Epithelial cell of prostate (primary cell): ENCODE data around the gene AKIRIN2.
A peak's percentile ranks its signal among the peaks of the same experiment; 100 is the strongest.

Source experiments
- DNase-seq: peaks from one replicate; pipeline ENCODE4 v3.0.0-alpha.2; 2011; ENCODE audit warnings: low read depth, low spot score
- H3K27ac ChIP-seq: fragments of 450-650 bp; 2 replicates; pipeline ENCODE4 v1.5.1; 2017; ENCODE audit warnings: mild to moderate bottlenecking

Gene AKIRIN2

DNA sequence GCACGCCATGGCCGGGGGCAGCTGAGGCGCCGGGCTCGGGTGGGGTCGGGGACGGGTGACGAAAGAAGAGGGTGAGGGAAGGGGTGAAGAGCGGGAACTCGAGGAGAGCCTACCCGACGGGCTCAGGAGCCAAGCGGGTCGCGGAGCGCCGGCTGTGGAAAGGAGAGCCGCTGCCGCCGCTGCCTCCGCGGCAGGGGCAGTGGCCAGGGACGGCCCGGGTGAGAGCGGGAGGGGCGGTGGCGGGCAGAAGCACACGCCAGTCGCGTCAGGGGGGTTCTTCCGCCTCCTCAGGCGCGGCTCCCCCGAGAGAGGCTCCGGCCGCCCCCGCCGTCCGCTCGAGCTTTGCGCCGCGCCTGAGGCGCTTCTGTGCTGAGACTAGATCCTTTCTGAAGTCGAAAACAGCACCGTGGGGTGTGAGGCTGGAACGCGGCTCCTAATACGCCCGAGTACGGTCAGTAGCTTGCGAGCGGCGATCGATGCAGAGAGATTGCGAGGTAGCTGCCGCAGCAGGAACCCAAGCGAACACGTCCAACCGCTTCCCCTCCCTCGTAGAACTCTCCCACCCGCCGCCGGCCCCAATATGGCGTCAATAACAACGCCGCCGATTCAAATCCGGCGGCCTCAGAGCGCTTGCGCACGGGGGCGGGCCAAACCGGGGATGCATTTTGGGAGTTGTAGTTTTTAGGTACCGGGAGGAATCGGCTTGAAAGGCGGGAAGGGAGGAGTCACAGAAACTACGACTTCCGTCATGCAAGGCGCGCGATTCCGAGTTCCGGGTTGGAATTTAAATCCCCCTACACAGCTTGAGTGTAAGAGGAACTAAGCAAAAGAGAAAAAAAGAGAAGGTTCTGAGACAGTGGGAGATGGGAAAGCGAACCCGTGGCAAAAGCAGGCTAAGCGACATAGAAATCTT is at the start of gene AKIRIN2:
Gene AKIRIN2 (minus strand): TSS at position 558 of the 913 bp plus-strand sequence. CDS start 549 bp downstream, at position 9.
- DNase-seq: peak; percentile 93
- peak within 1 kb of the TSS; percentile 96 for H3K27ac ChIP-seq

DNA sequence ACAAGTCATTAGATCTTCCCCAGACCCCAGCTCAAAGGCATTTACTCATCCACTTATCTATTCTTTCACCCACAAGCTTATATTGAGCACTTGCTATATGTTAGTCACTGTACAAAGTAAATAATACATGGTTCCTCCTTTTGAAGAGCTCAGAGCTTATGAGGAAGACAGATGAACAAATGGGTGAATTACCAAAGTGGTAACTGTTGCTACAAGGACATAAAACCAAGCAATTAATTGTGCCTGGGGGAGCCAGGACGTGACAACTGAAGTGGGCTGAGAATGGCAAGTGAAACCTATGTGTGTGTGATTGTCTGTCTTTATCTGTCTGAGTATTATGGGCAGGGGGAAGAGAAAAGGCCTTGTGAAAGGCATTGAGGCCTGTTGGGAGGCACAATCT is 45.6 kb upstream of the AKIRIN2 start:
- no peak overlapping the region for H3K27ac ChIP-seq
- DNase-seq: no peak

DNA sequence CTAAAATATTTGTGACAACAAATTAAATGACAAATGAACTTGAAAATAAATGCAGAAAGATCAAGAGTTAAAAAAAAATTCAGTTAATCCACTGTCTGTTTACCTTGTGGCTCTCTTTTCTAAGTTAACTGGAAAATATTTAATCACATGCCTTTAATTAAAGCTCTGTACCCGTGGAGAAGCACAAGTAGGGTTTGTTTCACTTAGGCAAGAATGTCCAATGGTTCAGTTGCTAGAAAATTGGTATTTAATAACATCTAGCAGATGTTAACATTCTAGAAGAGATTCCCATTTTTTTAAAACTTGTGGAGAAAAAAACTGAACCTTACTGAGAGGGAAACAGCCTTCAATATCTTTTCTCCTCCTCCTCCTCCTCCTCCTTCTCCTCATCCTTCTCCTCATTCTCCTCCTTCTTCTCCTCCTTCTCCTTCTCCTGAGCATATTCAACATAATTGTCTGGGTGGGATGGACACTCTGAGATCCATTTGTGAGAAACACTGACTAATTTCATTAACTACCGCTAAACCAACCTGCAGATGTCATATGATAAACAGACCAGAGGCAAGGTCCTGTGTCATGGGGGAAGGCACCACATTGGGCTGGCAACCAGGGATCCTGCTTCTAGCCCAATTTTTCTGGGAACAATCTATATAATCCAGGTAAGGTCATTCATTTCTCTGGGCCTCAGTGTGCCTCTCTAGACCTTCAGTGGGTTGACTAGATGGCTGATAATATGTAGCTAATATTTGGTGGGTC is 44.1 kb upstream of the AKIRIN2 start:
- no peak for DNase-seq

DNA sequence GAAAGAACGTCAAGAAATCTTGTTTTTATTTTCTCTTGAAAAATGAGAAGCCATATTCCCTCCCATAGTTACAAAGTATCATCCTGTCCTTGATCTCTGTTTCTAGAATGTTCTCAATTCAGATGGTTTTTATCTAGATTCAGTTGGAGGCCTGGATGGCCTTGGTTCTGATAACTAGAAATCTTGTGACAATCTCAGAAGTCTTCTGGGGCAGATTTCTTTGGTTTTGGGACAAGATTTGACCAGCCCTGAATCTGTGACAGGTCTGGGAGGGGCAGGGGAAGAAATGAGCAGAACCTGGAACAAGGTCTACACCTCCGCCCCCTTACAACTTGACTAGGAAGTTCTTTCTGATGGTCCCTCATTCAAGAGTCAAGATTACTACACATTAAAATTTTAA is 41.4 kb upstream of the AKIRIN2 start:
- no peak overlapping the region for H3K27ac ChIP-seq

More for the DNA sequence above, 44.1 kb upstream of the AKIRIN2 start:
- H3K27ac ChIP-seq: no peak overlapping the region

DNA sequence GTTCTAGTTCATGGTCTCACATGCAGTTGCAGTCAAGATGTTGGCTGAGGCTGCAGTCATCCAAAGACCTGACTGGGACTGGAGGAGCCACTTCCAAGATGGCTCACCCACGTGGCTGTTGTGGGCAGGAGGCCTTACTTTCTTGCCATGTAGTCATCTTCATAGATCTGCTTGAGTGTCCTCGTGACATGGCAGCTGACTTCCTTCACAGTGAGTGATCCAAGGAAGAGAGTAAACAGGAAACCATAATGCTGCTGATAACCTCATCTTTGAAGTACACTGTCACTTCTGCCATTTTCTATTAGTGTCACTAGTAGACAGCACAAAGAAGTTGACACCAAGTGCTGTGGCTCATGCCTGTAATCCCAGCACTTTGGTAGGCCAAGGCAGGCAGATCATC is 40.1 kb upstream of the AKIRIN2 start:
- no peak overlapping the region for H3K27ac ChIP-seq
- DNase-seq: no peak

More for the DNA sequence above, 41.4 kb upstream of the AKIRIN2 start:
- no peak for DNase-seq

DNA sequence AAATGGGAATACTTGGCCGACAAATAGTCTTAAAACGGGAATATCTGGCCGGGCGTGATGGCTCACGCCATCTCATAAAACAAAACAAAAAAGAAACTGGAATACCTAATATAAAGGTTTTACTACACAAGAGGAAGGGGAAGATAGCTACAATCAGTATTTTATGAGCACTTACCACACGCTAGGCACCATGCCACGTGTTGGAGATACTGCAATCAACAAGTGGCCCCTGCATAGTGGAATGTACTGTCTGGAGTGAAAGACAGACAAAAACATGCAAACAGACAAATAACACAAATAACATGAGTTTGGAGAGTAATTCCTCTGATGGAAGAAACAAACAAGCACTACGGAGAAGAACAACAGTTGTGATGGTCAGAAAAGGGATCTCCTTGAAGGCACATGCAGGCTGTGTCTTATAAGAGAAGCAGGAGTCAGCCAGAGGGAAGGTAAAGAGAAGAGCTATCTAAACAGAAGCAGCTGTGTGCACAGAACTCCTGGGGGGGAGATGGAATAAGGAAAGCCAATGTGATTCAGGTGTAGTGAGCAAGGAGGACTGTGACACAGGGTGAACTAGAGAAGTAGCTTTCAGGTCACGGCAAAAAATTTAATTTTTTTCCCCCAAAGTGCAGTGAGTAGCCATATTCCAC is 39.1 kb upstream of the AKIRIN2 start:
- no peak for DNase-seq

DNA sequence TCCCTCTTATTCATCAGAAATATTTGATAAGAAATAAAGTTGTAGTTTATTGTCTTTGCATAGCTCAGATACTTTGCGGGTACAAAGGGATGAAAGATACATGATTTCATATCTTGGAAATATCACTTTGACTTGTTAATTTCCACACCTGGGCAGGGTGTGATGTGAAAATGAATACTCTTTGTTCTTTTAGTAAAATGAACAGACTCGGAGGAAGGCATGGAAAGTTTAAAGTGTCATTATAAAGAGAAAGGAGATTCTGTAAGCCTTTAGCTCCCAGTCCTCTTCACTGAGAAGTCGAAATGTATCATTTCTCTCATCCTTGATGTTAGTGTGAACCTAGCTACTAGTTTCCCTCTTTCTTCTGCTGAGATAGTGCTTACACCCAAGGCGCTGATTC is 36.7 kb upstream of the AKIRIN2 start:
- no peak overlapping the region for H3K27ac ChIP-seq
- DNase-seq: no peak

More for the DNA sequence above, 39.1 kb upstream of the AKIRIN2 start:
- no peak overlapping the region for H3K27ac ChIP-seq

DNA sequence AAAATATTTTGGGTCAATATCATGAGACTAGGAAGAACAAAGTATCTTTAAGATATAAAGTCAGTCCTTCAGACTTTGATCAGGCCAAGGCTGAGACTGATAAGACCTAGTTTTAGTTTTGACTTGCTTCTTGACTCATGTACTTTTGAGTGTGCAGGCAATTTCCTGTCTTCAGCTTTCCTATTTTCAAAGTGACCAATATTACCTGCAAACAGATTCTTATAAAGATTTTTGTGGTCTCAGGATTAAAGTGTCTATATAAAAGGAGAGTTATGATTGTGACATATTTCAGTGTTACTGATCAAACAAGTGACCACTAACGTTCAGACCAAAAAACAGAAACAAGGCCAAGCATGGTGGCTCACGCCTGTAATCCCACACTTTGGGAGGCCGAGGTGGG is 36.0 kb upstream of the AKIRIN2 start:
- DNase-seq: no peak
- peak overlapping the region; percentile 64 for H3K27ac ChIP-seq

DNA sequence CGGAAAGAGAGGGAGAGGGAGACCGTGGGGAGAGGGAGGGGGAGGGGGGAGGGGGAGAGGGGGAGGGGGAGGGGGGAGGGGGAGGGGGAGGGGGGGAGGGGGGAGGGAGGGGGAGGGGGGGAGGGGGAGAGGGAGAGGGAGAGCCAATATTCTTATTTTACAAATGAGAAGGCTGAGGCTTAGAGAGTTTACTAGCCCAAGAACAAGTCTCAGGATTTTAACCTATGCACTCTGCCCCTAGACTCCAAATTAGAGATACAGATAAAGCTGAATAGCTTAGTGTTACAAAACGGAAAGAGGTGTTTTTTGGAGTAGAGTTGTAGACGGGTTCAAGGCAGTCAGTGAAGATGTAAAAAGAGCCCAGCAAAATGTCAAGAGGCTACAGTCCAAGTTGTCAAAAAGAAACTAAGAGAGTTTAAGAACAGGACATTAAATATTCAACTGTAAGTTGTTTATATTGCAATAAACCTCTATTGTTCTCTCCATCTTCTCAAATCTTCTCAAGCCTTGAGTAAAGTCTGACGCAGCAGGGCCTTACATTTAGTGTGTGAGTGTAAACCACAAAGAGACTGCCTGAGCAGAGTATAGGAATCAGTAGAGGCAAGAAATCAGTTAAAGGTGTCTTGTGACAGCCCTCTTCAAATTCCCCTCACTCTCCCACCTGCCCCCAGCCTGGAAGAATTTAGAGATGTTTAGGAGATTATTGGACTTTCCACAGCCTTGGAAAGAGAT is 34.9 kb upstream of the AKIRIN2 start:
- no peak for DNase-seq
- peak overlapping the region; percentile 64 for H3K27ac ChIP-seq

DNA sequence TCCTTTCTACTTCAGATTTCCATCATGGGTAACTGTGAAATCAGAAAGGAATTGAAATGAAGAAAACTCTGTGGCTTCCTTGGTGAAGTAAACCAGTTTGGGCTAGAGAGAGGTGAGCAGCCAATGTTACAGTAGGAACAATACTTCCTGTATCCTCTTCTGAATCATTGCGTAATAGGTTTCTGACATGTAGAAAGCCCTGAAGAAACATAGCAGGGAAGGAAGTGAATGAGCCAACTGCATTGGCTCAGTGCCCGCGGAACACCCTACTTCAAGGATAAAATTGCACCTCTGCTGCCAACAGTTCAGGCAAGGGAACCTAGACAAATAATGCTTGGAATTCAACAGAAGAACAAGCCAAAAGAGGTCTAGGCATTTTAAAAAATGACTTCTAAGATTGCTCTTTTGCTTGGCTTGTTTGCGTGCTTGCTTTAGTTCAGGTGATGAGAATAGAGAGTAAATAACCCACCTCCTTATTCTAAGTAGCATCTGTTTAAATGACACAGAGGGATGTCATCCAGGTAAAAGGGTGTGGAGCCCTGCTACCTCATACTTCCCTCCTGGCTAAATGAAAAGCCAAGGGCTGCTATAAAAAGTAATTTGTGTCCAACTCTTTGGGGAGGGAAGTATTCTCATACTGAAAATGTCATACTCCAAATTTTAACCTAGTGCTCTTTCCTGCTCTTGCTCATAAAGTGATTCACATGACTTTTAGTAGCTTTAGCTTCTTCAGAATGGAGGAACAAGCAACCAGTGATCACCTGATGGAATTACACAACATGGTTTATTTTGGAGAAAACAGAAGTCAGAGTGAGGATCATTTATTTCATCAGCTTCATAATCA is 30.0 kb upstream of the AKIRIN2 start:
- H3K27ac ChIP-seq: peak overlapping the region; percentile 100
- DNase-seq: peak; percentile 97

DNA sequence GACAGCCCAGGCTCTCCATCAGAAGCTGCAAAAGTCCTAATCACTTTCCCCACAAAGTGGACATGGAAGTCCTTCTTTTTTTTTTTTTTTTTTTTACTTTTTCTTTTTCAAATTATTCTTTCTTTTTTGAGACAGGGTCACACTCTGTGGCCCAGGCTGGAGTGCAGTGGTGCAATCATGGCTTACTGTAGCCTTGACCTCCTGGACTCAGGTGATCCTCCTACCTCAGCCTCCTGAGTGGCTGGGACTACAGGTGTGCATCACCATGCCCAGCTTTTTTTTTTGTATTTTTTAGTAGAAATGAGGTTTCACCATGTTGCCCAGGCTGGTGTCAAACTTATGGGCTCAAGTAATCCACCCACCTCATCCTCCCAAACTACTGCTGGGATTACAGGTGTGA is 29.0 kb upstream of the AKIRIN2 start:
- DNase-seq: no peak

DNA sequence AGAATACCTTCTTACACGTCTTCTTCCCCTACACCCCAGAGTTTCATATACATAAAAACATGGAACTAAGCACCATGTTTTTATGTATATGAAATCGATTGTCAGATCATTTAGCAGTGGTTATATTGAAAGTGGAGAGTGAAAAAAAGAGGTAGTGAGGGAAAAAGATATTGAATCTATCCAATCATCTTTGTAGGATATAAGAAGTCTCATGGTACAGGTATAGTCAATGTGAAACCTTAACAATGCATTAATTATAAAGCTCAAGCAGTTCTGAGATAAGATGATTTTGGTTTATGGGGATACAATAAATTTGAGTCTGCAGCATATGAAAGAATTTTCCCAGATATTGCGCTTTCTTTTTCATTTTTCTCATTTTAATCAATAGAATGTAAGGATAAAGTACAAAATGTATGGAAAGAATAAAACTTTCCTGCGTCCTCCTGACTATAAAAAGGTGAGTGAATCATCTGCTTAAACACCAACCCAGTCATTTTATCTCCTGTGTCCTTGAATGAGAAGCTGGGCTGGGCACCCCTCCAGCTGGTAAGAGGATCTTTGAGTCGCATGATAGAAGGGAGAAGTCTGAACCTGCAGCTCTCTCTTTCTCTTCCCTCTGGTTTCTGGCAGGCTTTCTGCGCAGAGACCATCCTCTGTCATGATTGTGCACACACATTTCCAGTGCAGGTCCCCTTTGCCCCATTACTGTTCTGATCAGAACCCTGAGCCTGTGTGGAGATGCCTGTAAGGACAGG is 28.1 kb upstream of the AKIRIN2 start:
- peak overlapping the region; percentile 100 for H3K27ac ChIP-seq
- DNase-seq: peak; percentile 85

More for the DNA sequence above, 29.0 kb upstream of the AKIRIN2 start:
- peak overlapping the region; percentile 100 for H3K27ac ChIP-seq

DNA sequence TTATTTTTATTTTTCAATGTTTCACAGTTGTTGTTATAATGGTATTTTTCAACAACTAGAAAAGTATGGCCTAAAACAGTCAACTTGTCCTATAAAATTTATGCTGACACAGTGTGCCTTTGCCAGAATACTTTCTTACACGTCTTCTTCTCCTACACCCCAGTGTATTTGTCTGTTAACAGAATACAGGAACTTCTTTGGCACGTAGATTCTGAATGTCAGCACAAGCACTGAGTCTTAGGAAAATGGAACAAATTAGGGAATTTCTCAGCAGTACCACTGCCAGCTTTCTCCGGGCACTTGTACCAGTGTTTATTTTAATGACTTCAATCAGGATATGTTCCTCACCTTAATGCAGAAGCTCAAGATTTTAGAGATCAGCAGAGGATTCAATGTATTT is 26.7 kb upstream of the AKIRIN2 start:
- no peak for DNase-seq
- no peak overlapping the region for H3K27ac ChIP-seq

DNA sequence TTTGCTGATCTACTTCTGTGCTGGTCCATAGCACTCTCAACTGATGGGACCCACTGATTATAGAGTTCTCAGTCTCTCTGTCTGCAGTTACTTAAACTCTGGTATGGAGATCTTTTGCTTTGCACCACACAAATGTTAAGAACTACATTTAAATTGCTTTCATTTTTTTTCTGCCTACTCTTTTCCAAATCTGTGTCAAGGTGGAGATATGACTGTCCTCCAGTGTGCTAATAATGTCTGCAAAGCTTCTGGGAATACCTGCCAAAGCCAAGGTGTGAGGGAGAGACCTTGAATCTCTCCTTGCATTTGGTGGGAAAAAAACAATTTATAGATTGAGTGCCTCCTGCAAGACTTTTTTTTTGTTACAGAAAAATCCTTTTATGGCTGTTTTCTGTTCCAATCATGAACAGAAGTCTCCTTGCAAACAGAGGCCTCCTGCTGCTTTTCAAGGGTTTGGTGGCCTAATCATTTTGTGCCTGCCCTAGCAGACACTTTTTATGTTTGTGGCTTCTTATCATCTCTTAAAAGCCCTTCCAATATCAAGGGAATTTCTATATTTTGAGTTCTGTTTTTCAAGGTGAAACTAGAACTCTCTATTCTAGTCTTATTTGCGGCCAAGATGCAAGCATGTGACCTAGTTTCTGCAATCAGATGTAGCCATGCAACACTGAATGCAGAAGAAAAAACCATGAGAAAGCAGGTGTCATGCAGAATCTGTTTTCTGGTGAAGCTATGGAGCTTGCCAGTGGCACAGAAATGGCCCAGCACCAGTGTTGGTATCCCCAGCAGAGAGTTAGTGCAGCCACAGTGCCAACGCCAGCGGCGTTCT is 23.2 kb upstream of the AKIRIN2 start:
- no peak overlapping the region for H3K27ac ChIP-seq
- DNase-seq: no peak

DNA sequence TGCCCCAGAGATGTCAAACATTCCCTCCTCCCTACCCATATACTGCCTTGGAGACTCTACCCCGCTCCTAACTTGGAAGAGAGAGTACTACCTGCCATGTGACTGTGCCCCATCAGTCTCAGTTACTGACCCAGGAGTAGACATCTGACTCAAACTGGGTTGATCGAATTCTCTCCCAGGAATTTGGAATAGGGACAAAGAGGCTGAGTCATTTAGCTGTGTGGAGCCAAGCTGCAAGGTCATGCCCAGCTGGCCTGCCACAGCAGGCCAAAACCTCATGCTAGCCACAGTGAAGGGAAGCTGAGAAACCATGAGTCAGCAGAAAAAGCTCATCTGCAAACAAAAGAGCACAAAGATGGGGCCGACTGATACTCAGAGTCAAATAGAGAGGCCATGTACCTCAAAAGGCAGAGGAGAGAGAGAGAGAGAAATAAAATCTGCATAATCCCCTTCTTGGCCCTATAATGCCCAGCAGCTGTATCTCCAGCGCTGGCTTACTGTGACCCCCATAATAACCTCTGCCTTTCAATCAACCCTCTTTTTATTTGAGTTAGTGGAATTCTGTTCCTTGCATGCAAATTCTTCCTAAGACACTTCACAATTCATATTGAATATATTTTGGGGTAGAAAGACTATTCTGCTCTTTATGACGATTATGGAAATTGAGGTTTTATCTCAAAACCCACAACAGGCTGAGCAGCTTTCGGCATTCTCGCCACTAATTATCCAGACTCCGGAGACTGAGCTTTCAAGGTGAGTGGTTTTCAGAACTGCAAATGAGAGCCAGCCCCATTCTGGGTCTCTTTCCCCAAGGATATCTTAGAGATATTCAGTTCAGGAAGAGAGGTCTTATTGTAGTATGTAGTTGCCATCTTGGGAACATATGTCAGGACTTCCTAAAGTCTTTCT is 21.4 kb upstream of the AKIRIN2 start:
- peak; percentile 93 for DNase-seq
- peak overlapping the region; percentile 64 for H3K27ac ChIP-seq

DNA sequence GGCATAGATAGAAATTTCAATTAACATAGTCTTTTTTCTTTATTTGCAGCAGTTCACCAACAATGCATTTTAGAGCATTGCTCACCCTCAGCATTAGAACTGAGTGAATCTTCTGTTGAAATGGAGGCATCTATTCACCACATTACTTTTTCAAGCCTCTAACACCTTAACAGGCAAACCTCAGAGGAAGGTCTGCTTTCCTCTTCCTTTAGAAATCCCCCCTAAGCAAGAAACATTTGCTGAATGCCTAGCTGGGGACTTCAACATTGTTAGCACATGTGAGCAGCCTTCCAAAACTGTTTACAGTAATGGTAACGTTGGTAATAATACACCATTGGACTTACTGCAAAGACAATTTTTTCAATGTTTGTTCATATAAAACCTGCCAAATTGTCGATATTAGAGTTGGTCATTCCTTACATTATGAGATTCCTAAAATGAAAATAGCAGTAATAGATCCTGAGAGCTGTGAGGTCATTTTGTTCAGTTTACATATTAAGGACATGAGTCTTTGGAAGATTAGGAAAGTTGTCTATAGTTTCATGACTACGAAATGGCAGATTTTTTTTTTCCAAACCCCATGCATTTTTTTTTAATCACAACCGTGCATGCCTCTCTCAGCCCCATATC is 20.6 kb upstream of the AKIRIN2 start:
- H3K27ac ChIP-seq: peak overlapping the region; percentile 64
- no peak for DNase-seq
